GM23338 (cell line): Measurements from ENCODE around the gene CASK.

Experiments
- EZH2phosphoT487 ChIP-seq: fragments of 200-600 bp; sonication (generic); IDR thresholded peaks from one replicate; pipeline ENCODE4 v1.8.1; 2018; ENCODE audit warnings: antibody characterized with exemption; ENCODE audit not compliant: unreplicated experiment
- POLR2AphosphoS5 ChIP-seq: IDR thresholded peaks from 2 replicates; pipeline ENCODE4 v1.6.1; 2016; ENCODE audit warnings: antibody characterized with exemption, low read depth
- ZNF114 ChIP-seq: fragments of 250-450 bp; sonication (Bioruptor Pico); IDR thresholded peaks from 2 replicates; pipeline ENCODE4 v1.5.0; 2020; ENCODE audit warnings: mild to moderate bottlenecking, moderate library complexity
- TF ChIP-seq, protein P1 (sequence below), 2 experiments: fragments of 200-600 bp in 1 of 2; sonication (generic) in 1 of 2; conservative IDR thresholded peaks; 2 replicates each; pipeline versions ENCODE4 v1.5.1 to v1.6.1; 2016 to 2017; ENCODE audit warnings: antibody characterized with exemption in 2 of 2, low read depth in 2 of 2, mild to moderate bottlenecking in 2 of 2, moderate library complexity in 1 of 2

DNA sequence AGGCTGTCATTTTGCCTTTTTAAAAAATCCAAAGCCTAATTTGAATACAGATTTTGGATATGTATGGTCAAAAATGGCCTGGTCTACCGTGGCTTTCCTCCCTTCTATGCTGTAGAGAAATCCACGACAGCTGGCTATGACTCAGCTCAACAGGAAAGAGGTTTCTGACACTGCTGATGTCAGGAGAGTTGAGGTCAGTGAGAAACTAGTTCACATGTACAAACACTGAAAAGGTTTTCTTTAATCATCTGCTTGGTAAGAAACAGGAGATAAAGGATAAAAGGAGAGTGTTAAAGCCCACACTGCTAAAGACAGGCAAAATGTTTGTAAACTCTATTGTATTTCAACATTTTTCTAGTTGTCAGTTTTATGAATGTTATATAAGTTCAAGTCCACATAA lies 362.3 kb downstream of the CASK start:
- TF ChIP-seq POLR2AphosphoS5: no peak
- TF ChIP-seq ZNF114 (CRISPR knock-in tag): no peak
- TF ChIP-seq, protein P1, sequence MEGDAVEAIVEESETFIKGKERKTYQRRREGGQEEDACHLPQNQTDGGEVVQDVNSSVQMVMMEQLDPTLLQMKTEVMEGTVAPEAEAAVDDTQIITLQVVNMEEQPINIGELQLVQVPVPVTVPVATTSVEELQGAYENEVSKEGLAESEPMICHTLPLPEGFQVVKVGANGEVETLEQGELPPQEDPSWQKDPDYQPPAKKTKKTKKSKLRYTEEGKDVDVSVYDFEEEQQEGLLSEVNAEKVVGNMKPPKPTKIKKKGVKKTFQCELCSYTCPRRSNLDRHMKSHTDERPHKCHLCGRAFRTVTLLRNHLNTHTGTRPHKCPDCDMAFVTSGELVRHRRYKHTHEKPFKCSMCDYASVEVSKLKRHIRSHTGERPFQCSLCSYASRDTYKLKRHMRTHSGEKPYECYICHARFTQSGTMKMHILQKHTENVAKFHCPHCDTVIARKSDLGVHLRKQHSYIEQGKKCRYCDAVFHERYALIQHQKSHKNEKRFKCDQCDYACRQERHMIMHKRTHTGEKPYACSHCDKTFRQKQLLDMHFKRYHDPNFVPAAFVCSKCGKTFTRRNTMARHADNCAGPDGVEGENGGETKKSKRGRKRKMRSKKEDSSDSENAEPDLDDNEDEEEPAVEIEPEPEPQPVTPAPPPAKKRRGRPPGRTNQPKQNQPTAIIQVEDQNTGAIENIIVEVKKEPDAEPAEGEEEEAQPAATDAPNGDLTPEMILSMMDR (conservative IDR thresholded peaks at IDR 0.05; ENCODE audit: low read depth in 2 of 2): no peak
- no peak for TF ChIP-seq EZH2phosphoT487
